ENCODE data around the gene PEDS1.
"Not testable (repeated sequence)": the region's sequence is repeated elsewhere in the genome, so short reads cannot be mapped to it uniquely, and the experiment has no call there.

The PEDS1 gene

GRCh38 chr20:50190251-50191064, 36.9 kb upstream of the PEDS1 start, which contains the start of gene CEBPB:
CEBPB (plus strand) TSS chr20:50190830; CDS start chr20:50191034, 204 bp downstream.
- peak; percentile 95 to 96 for DNase-seq

DNA sequence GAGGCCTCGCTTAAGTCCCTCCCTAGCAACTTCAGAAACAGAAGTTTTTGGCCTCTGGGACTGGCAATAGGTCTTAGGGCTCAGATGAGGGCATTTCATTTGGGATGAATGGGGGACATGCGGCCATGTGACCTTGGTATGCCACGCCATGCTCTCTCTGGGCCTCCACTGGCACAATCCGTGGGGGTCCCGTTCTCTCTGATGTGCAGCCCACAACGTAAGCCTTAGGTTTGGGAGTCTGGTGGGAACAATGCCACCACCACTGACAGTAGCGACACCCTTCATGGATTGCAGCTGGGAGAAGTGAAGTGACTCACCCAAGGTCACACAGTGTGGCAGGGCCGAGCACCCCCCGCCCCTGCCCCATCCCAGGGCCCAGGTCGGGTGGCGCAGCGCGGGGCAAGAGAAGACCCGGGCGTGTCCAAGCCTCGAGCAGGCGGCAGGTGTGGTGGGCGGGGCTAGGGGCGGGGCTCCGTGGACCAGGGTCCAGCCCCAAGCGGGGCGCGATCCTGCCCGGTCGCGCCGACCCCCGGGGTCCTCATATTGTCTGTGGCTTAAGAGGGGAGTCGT, 36.2 kb upstream of the PEDS1 start:
- peak; percentile 38 to 57 for DNase-seq

GRCh38 chr20:50188879-50189680, 35.6 kb upstream of the PEDS1 start:
- DNase-seq = peak; percentile 75 to 86

GRCh38 chr20:50188287-50188688, 34.8 kb upstream of the PEDS1 start:
- DNase-seq = no peak

DNA sequence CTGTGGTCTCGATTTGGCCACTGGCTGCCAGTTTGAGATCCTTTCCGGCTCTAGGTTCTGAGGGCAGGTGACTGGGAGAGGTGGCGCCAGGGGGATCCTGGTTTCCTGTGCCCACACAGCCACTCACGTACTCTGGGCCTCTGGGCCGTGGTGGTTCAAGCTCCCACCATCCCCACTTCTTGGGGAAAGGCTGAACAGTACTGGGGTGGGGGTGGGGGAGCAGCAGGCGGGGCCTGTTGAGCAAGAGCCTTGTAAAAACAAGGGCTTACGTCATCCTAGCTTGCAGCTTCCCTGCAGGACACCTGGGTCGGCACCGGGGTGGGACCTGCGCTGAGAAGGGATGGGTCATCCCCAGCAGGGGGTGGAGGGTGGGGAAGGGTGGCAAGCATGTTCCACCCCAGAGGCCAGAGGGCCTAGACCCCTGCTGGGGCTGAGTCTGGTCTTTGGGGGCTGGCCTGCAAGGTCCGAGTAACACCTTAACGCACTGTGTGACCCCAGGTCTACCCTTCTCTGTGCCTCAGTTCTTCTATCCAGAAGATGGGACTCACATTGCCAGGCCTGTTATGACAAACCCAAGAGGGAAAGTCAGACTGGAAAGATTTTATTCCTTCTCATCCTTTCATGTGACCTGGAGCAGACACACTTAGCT, 34.0 kb upstream of the PEDS1 start:
- peak in 1 of 2 donors; percentile 47 for DNase-seq

DNA sequence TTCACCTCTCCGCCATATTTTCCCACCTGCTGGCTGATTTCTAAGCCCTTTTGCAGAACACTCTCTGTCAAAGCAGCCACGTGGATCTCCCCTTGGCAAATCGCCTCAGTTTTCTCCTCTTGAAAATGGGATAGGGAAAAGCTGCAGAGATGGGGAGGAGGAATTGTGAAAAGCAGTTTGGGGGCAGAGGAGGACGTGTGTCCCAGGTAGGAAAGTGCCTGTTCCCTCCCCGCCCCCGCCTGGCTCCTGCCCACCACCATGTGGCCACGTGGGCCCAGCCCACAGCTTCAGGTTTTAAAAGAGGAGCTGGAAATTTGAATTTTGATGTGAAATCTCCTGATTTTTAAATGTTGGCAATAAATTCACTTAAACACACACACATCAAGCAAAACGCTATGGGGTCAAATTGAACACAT, 33.5 kb upstream of the PEDS1 start:
- DNase-seq = no peak

DNA sequence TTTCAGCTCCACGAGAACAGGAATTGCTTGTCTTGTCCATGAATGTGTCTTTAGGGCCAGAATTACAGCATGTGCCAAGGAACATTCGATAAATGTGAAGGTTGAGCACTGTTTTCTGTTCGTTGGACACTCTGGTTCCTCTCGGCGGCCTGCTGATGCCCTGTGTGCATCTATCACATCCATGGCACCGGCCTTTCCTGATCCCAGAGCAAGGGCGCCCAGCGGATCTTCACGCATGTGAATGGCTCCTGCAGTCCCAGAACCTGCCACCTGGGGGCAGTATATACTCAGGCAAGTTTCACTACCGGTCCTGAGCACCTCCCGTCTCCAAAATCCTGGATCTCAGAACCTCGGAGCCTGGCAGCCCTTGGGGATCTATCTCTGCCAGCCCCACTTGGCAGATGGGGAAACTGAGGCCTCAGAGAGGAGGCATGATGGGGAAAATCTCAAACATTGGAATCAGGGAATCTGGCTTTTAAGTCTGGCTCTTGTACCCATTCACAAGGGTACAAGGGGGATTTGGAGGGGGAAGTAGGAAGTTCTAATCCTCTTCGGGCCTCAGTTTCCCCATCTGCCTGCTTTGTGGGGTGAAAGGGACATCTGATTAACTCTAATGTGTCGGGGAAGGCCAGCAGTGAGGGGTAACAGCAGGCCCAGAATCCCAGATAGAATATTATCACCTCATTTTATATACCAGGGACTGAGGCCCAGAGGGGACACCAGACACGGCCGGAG, 32.8 kb upstream of the PEDS1 start:
- peak; percentile 93 for DNase-seq

DNA sequence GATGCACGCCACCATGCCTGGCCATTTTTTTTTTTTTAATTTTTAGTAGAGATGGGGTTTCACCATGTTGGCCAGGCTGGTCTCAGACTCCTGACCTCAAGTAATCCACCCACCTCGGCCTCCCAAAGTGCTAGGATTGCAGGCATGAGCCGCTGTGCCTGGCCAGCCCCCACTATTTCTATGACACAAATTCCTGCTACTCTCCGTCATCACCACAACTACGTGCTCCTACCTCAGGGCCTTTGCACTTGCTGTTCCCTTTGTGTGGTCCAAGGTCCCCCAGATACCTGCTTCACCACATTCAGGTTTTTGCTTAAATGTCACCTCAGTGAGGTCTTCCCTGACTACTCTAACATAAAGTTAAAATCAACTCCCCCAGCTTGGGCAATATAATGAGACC, 31.9 kb upstream of the PEDS1 start:
- DNase-seq = no peak

- DNase-seq = peak; percentile 85 to 88
These were observed 28.8 kb upstream of the PEDS1 start for GRCh38 chr20:50182346-50182745.

GRCh38 chr20:50181344-50181743, 27.8 kb upstream of the PEDS1 start:
- no peak for DNase-seq

- not testable (repeated sequence) for DNase-seq
These were observed 25.1 kb upstream of the PEDS1 start for GRCh38 chr20:50178672-50179071.

DNA sequence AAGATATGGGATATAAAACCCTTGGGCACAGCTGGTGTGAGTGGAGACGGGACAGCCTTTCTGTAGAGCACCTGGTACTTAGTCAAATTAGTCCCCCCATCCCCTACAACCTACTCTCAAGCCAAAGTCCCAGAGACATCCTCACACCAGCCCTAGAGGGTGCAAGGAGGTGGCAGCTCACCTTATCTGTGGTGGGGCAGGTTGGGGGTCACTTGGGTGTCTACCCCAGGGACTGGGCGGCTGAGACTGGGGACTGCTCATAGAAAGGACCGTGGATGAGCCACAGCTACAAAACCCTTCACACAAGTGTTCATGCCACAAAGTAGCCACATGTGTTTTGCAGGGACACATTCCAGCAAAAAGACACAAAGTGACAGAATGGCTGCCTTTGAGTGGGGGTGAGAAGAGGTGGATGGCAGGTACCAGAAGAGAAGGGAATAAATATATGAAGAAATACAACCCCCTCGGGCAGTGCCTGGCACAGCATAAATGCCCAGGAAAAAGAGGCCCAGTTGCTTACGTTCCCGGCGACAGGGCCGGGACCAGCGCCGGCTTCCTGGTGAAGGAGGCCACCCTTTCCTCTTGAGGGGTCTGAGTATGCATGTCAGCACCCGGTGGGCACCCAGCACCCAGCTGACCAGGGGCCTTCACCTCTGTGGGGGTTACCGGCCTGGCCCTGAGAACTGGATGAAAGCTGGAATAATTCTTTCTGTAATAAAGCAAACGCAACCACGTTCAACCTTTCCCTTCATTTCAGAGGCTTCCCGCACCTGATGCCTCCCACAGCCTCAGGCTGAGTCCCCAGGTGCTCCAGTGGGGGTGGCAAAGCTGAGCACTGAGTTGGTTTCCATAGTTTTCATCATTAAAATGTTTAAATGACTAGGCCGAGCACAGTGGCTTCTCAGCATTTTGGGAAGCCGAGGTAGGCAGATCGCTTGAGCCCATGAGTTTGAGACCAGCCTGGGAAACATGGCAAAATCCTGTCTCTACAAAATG, 22.7 kb upstream of the PEDS1 start:
- no peak for DNase-seq

DNA sequence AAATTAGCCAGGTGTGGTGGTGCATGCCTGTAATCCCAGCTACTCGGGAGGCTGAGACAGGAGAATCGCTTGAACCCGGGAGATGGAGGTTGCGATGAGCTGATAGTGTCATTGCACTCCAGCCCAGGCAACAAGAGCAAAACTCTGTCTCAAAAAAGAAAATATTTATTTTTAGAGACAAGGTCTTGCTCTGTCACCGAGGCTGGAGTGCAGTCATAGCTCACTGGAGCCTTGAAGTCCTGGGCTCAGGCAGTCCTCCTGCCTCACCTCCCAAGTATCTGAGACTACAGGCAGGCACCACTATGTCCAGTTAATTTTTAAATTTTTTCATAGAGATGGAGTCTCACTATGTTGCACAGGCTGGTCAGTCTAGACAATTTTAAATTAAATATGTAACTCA, 20.9 kb upstream of the PEDS1 start:
- DNase-seq = no peak

DNA sequence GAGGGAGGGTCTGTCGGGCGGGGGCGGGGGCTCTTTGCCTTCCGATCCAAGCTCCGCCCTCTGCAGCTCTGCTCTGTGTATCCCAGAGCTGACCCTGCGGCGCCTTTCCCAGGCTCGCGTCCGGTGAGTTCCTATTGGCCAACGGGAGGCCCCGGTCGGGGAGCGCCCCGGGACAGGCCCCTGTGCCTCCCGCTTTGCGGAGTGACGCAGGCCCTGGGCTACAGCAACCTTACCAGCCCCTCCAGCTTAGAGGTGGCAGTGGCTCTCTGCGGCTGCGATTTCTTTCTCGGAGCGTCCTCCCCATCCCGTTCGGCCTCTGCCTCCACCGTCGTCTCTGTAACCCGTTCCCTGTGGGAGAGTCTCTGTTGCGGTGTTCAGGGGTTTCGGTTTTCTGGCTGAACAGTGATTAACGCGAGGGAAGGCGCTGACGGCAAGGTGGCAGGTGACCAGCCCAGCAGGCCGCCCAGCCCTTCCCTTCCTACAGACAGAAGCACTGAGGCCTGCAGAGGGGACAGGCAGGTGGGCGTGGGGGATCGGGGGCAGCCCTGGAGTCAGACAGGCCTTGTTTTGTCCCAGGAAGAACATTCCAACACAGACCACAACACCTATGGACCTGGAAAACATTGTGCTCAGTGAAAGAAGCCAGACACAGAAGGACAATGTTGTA, 19.0 kb upstream of the PEDS1 start:
- DNase-seq = peak in 1 of 2 donors; percentile 35

- no peak for DNase-seq
These were observed 17.2 kb upstream of the PEDS1 start for GRCh38 chr20:50170549-50171220.

DNA sequence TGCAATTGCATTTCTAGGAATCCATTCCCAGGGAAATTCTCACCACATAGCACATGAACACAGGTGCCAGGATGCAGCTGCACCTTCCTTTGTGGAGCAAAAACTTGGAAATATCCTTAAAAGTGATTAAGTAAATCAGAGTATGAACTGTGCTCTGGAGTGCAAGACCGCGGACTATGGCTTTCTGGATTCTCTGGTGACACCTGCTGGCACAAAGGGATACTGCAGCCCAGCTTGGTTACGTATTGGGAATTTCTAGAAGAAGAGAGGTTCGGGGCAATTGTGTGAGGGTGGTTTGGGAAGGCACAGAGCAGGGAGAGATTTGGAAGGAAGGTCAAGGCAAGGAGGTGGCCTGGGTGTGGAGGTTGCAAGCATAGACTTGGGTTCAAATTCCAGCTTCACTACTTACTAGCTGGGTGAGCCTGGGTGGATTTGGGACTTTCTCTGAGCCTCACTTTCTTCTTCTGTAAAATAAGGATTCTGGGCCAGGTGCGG, 15.9 kb upstream of the PEDS1 start:
- DNase-seq = peak; percentile 86 to 92

GRCh38 chr20:50165684-50166554, 12.4 kb upstream of the PEDS1 start:
- DNase-seq = peak; percentile 97 to 98

GRCh38 chr20:50163570-50164317, 10.2 kb upstream of the PEDS1 start:
- peak in 1 of 2 donors; percentile 55 for DNase-seq
